SK-N-SH (cell line): ENCODE measurements around the gene KNCN.

Experiments
- CTCF ChIP-seq: fragments of 200-600 bp; sonication (generic); IDR thresholded peaks from 2 replicates; pipeline ENCODE4 v1.6.1; 2017; ENCODE audit warnings: antibody characterized with exemption, mild to moderate bottlenecking, moderate library complexity
- EP300 ChIP-seq, 2 experiments: IDR thresholded peaks; 2 replicates each; pipeline versions ENCODE4 v1.4.0 to v1.6.1; 2012; ENCODE audit warnings: borderline replicate concordance in 1 of 2, low read depth in 1 of 2, low read length in 1 of 2
- EZH2phosphoT487 ChIP-seq: fragments of 200-600 bp; sonication (generic); IDR thresholded peaks from 2 replicates; pipeline ENCODE4 v1.6.1; 2017; ENCODE audit warnings: low read depth, mixed run types, mild to moderate bottlenecking, antibody characterized with exemption, moderate library complexity, borderline replicate concordance
- POLR2AphosphoS5 ChIP-seq: IDR thresholded peaks from 2 replicates; pipeline ENCODE4 v1.6.1; 2012; ENCODE audit warnings: low read depth, low read length
- RAD21 ChIP-seq: IDR thresholded peaks from 2 replicates; pipeline ENCODE4 v1.6.1; 2012; ENCODE audit warnings: mild to moderate bottlenecking, low read length
- REST ChIP-seq: IDR thresholded peaks from 2 replicates; pipeline ENCODE4 v1.6.1; 2012; ENCODE audit warnings: mild to moderate bottlenecking, low read depth, low read length, moderate library complexity
- SIN3A ChIP-seq: IDR thresholded peaks from 2 replicates; pipeline ENCODE4 v1.6.1; 2012; ENCODE audit warnings: low read depth, mild to moderate bottlenecking, low read length, moderate library complexity, borderline replicate concordance
- ZBTB33 ChIP-seq: IDR thresholded peaks from 2 replicates; pipeline ENCODE4 v1.4.0; 2012; ENCODE audit warnings: low read depth, borderline replicate concordance
- TF ChIP-seq, protein P1 (sequence below): fragments of 150-350 bp; IDR thresholded peaks from 2 replicates; pipeline ENCODE4 v1.6.1; 2017; ENCODE audit warnings: antibody characterized with exemption, low read length, low read depth, borderline replicate concordance

- TF ChIP-seq CTCF, result no peak
- TF ChIP-seq ZBTB33, result no peak
- no peak for TF ChIP-seq POLR2AphosphoS5
- TF ChIP-seq, protein P1, sequence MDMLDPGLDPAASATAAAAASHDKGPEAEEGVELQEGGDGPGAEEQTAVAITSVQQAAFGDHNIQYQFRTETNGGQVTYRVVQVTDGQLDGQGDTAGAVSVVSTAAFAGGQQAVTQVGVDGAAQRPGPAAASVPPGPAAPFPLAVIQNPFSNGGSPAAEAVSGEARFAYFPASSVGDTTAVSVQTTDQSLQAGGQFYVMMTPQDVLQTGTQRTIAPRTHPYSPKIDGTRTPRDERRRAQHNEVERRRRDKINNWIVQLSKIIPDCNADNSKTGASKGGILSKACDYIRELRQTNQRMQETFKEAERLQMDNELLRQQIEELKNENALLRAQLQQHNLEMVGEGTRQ, result no peak
- no peak for TF ChIP-seq EP300 (IDR thresholded peaks at IDR 0.05; ENCODE audit: borderline replicate concordance in 1 of 2, low read depth in 1 of 2, low read length in 1 of 2)
- no peak for TF ChIP-seq SIN3A
- no peak for TF ChIP-seq EZH2phosphoT487
- TF ChIP-seq REST, result no peak
- no peak for TF ChIP-seq RAD21
Observed at GRCh38 chr1:46501528-46501927, 49.9 kb downstream of the KNCN start.
